ENCODE data around the gene PKP4.

DNA sequence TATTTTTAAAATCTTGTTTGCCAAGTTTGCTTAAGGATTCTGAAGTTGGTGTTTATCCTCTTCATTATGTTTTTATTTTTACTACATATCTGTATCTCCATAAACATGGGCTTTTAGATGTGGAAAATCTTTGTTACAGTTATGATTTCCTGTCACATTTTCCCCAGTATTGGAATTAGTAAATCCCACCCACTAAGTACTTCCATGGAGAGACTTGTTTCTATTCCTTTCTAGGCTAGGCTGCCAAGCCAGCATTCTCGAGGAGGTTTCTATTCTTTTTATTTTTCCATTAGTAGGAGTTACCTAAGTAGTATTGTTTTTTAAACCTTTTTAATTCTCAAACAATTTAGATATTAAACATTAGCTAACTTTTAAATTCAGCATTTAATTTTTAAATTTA lies 22.1 kb downstream of the PKP4 start:
- TF ChIP-seq EZH2 (IDR thresholded peaks at IDR 0.05; ENCODE audit: low read length, unreplicated experiment) (no peak), EZH2phosphoT487 (IDR thresholded peaks at IDR 0.05; ENCODE audit: borderline replicate concordance, low read length) (no peak)
- TF ChIP-seq, protein P1, sequence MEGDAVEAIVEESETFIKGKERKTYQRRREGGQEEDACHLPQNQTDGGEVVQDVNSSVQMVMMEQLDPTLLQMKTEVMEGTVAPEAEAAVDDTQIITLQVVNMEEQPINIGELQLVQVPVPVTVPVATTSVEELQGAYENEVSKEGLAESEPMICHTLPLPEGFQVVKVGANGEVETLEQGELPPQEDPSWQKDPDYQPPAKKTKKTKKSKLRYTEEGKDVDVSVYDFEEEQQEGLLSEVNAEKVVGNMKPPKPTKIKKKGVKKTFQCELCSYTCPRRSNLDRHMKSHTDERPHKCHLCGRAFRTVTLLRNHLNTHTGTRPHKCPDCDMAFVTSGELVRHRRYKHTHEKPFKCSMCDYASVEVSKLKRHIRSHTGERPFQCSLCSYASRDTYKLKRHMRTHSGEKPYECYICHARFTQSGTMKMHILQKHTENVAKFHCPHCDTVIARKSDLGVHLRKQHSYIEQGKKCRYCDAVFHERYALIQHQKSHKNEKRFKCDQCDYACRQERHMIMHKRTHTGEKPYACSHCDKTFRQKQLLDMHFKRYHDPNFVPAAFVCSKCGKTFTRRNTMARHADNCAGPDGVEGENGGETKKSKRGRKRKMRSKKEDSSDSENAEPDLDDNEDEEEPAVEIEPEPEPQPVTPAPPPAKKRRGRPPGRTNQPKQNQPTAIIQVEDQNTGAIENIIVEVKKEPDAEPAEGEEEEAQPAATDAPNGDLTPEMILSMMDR (conservative IDR thresholded peaks at IDR 0.05; ENCODE audit: low read depth, low read length): no peak
